ENCODE data around the gene RASSF5.
A peak's percentile ranks its signal among the peaks of the same experiment; 100 is the strongest.
"Not testable (repeated sequence)": the region's sequence is repeated elsewhere in the genome, so short reads cannot be mapped to it uniquely, and the experiment has no call there.

The RASSF5 gene

DNA sequence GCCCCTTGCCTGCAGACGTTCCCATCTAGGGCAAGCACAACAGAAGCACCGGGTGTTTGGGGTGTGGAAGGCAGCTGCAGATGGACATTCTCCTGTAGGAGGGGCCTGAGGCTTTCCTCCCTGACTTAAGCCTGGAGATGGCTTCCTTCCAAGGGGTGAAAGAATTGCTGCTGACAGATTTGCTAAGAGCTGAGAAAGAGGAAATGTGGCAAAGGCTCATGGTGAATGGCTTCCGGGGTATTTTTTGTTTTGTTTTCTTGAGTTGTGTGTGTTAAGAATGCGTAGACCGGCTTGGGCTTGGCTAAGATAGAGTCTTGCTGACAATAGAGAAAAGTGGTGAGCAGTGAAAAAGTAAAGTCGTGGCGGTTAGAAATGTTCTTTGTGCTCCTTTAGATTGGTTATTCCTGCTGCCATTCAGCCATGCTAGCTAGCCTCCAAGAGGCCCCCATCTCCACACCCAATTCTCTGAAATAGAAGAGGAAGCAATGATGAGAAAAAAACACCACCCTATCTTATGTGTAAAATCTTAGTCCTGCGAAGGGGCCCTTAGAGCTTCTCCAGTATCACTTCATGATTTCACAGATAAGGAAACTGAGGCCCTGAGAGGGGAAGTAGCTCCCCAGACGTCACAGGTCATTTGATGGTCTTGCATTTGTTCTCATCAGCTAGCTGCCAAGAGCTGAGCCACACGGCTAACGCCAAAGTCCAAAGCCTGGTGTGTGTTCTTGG, 68.0 kb downstream of the RASSF5 start:
- DNase-seq: no peak

DNA sequence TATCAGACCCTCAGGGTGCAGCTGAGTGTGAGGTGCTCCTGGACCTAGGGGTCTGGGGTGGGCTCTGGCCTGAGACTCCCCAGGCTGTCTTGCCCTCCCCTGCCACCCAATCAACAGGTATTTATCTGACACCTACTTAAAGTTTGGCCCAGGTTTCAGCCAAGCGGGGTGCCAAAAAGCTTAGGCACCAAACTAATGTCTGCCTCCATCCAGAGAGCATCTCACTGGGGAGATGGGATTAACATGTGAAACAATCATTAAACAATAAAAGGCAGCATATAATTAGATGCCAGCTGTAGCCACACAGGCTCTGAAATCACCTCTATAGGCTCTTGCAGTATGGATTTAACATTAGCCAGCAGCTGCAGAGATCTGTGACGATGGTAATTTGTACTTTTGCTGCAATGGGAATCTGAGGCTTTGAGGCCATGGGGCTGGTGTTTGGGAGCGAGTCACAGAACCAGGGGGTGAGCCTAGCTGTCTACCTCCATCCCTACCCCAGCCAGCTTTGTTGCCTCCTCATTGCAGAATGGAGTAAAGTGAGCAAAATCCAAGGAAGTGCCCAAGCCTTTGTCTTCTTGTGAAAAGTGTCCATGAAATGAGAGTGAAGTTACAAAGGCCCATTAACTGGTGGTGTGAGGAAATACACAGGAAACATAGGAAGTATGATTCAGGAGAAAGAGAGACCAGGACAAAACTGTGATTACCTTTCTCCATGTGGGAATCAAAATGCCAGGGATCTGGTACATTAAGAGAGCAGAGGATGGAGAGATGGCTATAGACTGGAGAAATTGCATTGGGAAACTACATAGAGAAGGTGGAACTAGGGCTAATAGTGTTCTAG, 68.8 kb downstream of the RASSF5 start:
- DNase-seq: peak; percentile 59

DNA sequence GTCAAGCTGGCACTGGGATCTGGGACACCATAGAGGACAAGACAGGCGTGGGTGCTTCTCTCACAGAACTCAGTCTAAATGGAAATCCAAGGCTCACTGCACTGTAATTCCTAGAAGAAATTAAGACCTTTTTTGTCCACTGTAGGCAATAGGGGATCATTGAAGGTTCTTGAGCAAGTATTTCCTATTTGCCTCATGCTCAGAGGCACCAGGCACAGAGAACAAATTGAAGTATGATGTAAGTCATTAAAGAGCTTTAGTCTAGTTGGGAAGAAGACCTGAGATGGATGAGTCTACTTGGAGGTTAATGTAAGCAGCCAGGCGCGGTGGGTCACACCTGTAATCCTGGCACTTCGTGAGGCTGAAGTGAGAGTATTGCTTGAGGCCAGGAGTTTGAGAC, 70.3 kb downstream of the RASSF5 start:
- DNase-seq: no peak

DNA sequence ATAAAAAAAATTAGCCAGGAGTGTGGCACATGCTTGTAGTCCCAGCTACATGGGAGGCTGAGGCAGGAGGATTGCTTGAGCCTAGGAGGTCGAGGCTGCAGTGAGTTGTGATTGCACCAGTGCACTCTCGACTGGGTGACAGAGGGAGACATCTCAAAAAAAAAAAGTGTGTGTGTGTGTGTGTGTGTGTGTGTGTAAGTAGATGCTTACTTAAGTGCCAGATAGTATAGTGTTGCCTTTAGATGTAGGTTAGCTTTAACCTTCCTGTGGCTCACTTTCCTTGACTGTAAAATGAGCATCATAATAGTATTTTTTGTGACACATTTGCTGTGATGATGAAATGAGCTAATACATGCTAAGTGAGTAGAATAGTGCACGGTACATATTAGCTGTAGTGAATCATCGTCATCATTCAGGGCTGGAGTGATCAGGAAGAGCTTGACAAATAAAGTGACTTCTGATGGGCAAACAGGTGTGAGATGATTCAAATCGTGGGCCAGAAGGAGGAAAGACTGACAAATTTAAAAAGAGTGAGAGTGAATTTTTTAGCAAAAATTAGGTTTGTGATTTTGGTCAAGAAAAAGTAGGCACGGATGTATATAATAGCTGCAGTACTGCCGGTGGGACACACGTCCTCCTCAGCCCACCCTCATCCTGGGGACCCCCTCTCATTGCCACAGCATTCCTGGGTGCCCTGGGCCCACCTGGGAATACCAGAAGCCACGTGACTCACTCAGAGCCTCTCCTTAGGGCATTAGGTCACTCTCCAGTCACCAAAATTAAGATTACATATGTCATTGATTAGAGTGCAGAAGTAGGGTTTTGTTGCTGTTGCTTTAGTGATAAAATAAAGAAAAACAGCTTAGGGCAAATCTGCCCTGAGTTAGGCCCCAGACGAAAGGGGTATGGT, 71.0 kb downstream of the RASSF5 start:
- no peak for DNase-seq

DNA sequence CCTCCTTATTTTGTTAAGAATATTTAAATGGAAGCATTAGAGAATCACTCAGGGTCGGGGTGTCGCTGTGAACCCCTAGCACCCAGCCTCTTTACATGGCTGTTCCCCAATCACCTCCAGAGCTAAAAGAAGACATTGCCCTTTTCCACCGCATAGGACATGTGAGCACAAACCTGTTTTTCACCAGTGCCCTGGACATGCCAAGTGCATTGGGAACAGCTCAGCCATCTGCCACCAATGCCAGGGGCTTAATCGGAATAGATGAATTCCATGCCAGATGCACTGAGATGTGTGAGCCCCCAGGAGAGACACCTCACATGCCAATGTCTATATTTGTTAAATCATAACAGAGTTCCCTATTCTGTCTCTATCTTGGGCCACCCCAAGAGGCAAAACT, 71.6 kb downstream of the RASSF5 start:
- no peak for DNase-seq

DNA sequence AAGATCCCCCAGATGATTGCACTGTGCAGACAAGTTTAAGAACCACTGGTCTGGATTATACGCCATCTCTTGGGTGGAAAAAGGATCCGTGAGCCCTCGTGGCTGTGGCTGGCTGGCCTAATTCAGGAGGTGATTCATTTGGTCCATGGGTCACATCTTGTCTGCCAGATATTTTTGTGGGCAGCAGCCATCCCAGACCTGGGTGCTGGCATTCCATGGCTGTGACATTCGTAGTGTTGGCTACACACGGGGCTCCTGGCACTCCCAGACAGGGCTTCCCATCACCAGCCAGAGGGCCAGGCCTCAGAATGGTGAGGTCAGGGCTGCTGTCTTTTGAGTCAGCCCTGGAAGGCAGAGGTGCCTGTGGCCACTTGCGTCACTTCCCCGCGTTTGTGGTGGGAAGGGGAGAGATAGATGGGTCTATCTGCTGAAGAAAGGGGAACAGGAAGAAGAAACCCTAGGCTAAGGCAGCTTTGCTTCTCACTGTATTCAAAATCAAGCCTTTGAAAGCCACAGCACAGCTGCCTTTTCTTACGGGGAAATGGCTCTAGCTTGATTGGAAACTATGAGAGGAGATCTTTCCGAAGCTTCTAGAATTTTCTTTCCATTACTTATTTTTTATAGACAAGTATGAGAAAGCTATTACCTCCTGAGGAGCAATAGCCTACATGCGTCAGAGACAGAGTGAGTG, 72.6 kb downstream of the RASSF5 start:
- DNase-seq: no peak

DNA sequence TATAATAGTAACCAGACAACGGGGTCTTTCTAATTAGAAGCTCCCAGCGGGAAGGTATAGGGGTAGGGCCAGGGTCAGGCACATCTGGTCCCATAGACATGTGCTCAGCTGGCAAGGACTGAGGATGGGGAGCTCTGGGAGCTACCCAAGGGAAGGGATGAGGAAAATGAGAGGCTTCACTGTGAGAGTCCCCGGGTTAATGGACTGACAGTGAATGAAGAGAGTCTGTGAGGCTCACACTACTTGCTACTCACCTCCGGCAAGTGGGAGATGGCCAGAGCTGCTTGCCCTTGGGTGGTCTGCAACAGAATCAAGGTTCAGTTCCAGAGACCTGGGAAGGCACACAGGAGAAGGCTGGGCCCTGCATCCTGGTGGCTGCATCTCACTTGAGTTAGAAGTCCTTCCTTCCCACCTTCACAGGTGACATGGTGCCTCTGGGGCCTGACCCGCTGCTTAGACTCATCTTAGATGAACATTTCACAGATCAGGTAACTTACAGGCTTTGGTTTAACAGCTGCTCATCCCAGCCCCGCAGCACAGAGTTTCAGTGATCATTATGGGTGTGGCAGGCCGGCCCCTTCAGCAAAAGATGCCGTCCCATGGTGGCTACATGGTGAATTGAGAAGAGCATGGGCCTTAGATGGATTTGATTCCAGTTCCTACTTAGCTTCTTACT, 73.2 kb downstream of the RASSF5 start:
- no peak for DNase-seq

DNA sequence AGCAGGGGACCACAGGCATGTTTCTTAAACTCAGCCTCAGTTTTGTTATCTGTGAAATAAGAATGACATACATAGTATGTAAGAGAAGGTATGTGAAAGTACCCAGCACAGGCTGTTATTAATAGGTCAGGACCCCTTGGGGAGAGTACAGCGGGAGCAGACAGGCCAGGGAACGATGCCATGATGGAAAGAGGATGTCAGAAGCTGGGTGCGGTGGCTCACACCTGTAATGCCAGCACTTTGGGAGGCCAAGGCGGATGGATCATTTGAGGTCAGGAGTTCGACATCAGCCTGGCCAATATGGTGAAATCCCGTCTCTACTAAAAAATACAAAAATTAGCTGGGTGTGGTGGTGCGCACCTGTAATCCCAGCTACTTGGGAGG, 73.8 kb downstream of the RASSF5 start:
- DNase-seq: not testable (repeated sequence)

DNA sequence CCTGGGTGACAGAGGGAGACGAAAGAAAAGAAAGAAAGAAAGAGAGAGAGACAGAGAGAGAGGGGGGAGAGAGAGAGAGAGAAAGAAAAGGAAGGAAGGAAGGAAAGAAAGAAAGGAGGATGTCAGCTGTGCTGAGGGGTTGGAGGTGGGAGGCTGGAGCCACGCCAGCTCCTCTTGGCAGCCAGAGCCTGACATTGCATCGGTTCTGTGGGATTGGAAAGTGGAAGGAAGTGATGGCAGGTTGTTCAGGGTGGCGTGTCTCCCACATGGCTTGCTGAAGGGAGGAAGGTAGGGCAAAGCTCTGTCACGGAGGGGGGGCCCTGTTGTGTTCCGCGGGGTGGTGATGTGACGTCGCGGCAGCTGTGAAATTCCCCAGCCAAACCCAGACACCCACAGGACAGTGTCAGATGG, 74.2 kb downstream of the RASSF5 start:
- DNase-seq: no peak

DNA sequence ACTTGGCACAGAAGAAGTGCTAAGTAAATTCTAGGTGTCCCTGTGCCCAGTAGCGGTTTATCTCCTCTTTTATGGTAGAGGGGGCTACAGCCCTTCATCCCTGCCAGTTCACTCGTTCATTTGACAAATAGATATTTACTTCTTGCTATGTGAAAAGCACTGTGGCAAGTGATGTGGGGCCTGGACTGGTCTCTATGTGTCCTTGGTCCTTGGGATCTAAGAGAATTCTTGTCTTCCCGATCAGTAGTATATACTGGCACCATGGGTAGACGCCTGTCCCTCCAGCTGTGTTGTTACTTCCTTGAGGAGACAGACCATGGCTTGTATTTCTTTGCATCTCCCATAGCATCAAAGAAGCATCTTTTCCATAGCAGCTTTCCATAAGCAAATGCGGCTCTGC, 75.2 kb downstream of the RASSF5 start:
- DNase-seq: no peak

DNA sequence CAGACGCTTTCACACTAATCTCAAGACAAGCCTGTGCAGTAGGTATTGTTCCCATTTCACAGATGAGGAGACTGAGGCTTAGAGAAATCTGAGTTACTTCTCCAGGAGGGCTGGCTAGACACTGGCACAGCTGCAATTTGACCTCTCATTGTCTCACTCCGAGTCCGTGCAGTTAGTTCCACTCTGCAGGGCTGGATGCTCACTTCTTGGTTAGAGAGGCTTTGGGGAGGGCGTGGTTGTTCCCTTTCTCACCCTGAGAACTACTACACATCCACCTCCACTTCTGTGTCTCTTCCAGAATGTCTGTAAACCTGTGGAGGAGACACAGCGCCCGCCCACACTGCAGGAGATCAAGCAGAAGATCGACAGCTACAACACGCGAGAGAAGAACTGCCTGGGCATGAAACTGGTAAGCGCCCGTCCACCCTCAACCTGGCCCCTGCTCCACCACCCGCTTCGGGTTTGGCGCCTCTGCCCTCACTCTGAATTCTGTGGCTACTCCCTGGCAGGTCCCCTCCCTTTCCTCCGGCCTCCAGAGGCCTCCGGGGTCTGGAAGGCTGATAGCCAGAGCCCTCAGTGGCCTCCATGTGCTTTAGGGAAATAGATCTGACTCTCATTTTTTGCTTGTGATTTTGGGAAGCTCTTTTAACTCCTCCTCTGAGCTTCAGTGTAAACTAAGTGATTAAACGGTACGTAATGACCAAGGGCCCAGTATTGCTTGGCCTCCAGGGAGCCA, 75.8 kb downstream of the RASSF5 start:
- DNase-seq: no peak

DNA sequence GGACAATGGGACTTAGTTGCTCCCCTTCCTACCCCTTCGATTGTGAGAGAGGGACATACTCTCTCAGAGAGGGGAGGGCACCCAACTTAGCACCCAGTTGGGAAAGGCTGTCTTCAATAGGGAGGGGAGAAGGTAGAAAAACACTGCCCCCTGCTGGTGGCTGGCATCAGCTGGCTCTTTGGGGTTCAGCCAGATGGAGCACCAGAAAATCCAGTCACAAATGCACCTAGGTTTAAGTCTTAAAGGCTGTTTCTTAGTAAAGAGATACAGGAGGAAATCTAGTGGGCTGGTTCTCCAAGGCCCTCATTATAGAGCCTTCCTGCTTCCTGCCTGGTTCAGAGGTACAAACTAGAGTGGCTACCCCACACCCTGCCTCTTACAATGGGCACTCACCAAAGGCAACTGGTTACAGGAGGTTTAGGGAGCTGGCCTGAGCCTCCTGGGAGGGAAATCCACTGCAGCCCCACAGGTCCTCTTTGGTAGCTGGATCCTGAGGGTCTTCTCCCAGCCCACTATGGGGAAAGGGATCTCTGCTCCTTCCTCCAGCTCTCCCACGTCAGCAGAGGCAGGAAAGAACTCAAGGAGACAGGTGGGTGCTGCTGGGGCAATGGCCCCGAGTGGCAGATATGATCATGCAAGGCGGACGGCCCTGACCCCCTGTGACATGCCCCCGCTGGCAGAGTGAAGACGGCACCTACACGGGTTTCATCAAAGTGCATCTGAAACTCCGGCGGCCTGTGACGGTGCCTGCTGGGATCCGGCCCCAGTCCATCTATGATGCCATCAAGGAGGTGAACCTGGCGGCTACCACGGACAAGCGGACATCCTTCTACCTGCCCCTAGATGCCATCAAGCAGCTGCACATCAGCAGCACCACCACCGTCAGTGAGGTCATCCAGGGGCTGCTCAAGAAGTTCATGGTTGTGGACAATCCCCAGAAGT, 76.6 kb downstream of the RASSF5 start:
- peak; percentile 59 for DNase-seq

DNA sequence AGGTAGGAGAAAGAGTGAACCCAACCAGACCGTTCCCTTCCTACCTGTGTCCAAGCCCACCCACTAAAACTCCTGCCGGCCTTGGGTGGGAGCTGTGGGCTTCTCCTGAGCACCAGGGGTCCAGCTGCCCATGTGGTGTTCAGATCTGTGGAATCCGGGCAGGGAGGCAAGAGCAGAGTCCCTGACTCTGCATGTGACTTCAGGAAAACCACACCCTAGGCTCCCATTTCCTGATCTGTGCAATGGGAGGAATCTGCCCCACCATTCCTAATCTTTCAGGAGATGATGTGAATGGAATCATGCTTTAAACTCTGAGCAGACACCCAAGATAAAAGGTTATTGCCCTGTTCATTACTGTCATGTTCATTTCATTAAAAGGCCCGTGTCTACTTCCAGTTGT, 77.4 kb downstream of the RASSF5 start:
- no peak for DNase-seq

DNA sequence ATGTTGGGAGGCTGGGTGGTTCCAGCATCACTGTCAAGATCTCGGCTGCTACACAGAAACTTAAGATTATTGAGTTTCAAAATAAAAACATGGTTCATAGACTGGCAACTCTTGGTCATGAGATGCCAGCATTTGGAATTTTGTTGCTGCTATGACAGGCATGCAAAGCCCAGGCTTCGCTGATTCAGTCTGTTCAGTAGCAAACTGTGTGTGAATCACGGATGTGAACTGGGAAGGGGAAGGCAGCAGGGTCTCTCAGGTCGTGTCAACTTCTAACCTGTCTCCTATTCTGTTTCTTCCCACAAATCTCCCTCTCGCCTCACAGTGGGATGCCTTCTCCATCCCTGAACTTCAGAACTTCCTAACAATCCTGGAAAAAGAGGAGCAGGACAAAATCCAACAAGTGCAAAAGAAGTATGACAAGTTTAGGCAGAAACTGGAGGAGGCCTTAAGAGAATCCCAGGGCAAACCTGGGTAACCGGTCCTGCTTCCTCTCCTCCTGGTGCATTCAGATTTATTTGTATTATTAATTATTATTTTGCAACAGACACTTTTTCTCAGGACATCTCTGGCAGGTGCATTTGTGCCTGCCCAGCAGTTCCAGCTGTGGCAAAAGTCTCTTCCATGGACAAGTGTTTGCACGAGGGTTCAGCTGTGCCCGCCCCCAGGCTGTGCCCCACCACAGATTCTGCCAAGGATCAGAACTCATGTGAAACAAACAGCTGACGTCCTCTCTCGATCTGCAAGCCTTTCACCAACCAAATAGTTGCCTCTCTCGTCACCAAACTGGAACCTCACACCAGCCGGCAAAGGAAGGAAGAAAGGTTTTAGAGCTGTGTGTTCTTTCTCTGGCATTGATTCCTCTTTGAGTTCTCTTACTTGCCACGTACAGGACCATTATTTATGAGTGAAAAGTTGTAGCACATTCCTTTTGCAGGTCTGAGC, 79.4 kb downstream of the RASSF5 start:
- DNase-seq: no peak

DNA sequence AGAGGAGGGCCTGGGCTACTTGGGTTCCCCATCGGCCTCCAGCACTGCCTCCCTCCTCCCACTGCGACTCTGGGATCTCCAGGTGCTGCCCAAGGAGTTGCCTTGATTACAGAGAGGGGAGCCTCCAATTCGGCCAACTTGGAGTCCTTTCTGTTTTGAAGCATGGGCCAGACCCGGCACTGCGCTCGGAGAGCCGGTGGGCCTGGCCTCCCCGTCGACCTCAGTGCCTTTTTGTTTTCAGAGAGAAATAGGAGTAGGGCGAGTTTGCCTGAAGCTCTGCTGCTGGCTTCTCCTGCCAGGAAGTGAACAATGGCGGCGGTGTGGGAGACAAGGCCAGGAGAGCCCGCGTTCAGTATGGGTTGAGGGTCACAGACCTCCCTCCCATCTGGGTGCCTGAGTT, 80.6 kb downstream of the RASSF5 start:
- no peak for DNase-seq

DNA sequence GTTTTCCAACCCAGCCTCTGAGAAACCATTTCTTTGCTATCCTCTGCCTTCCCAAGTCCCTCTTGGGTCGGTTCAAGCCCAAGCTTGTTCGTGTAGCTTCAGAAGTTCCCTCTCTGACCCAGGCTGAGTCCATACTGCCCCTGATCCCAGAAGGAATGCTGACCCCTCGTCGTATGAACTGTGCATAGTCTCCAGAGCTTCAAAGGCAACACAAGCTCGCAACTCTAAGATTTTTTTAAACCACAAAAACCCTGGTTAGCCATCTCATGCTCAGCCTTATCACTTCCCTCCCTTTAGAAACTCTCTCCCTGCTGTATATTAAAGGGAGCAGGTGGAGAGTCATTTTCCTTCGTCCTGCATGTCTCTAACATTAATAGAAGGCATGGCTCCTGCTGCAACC, 81.2 kb downstream of the RASSF5 start:
- DNase-seq: no peak

DNA sequence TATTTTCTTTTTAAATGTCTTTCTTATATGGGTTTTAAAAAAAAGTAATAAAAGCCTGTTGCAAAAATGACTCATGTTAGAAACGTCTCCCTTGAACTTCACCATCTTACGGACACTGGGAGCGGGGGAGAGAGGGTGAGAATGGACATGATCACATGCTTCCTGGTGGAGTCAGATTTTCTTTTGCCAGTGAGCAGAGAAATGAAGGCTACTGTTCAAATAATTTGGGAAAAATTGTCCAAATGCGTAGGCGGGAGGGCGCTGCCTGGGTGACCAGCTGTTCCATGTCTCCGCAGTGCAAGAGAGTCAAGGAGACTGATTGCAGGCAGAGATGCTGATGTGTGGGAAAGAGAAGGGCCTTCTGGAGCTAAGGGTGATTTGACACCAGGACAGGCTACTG, 81.9 kb downstream of the RASSF5 start:
- no peak for DNase-seq

DNA sequence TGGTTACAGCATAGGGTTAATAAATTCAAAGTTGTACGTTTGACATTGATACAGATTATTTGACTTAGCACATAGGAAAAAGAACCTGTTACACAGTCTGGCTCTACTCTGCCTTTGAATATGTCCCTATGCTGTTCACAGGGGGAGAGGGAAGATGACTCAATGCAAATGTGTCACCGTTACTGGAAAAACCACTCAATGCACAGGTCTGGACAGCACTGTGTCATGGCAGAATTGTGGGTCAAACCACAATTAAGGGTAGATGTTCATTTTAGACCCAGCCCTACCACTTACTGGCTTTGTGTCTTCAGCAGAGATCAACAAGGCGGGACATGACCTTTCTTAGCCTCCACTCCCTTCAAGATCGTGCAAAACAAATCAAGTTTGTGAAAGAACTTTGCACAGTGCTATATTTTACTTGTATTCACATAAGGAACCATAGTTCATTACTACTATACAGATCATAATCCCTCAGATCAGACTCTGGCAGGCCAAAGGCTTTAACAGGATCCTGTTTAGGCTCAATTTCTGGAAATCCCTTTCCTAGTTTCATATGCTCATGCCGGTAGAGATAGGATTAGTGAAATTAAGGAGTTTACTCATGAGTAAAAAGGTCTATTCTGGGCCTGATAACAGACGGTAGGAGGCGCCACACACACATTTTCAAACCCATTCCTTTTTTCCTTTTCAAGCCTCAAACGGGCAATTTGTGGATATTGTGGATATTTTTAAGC, 82.9 kb downstream of the RASSF5 start:
- no peak for DNase-seq

All from NCI-H1105 (cell line).